Epithelial cell of proximal tubule (primary cell): ENCODE measurements around the gene TXK. TPM values are rescaled to one million over a fixed set of nuclear protein-coding genes. Genes with fewer than 3 reads are reported as not detected.

Source experiments
- DNase-seq: peaks from one replicate; pipeline ENCODE4 v3.0.0-alpha.2; 2011; ENCODE audit warnings: low read depth
- H3K4me3 ChIP-seq: 2 replicates; pipeline ENCODE4 v1.5.1; 2011; ENCODE audit warnings: low read depth, mild to moderate bottlenecking, low read length
- CTCF ChIP-seq: conservative IDR thresholded peaks from 2 replicates; pipeline ENCODE4 v1.5.1; 2012; ENCODE audit warnings: low read depth, mild to moderate bottlenecking, low read length
- total RNA-seq: library from RNA; depleted of rRNA; stranded (reverse); fragments of >200 nt; gene quantifications from 2 replicates; pipeline ENCODE4 v1.2.3, GENCODE V29; 2015

Gene TXK
- total RNA-seq, 1 donor from 2014 or later: 2.0 TPM

GRCh38 chr4:48138511-48138910 lies 4.5 kb upstream of the TXK start:
- no peak for DNase-seq
- no peak overlapping the region for H3K4me3 ChIP-seq
- no peak for TF ChIP-seq CTCF

- no peak for TF ChIP-seq CTCF
- no peak overlapping the region for H3K4me3 ChIP-seq
- no peak for DNase-seq
Observed at GRCh38 chr4:48137846-48138245, 3.8 kb upstream of the TXK start.

- no peak for TF ChIP-seq CTCF
- no peak for DNase-seq
Observed at GRCh38 chr4:48133669-48134068, 381 bp downstream of the TXK start.

GRCh38 chr4:48131736-48132135 lies 2.3 kb downstream of the TXK start:
- H3K4me3 ChIP-seq: no peak overlapping the region
- no peak for DNase-seq
- no peak for TF ChIP-seq CTCF

More at GRCh38 chr4:48133669-48134068, 381 bp downstream of the TXK start:
- H3K4me3 ChIP-seq: no peak overlapping the region

GRCh38 chr4:48130100-48130499 lies 4.0 kb downstream of the TXK start:
- no peak for TF ChIP-seq CTCF
- H3K4me3 ChIP-seq: no peak overlapping the region
- DNase-seq: no peak

GRCh38 chr4:48129307-48130014 lies 4.6 kb downstream of the TXK start:
- no peak for DNase-seq
- peak; percentile 42 for TF ChIP-seq CTCF
- no peak overlapping the region for H3K4me3 ChIP-seq
